RWPE1 (cell line): ENCODE results near the gene MTCH1.

Experiments
- CTCF ChIA-PET: fragments of 350-600 bp; sonication (Branson Sonifier 250); formaldehyde crosslinking; extraction: SDS; loops from one replicate; lab custom pipeline; 2021; lab: Yijun Ruan, JAX
- POLR2A ChIA-PET: fragments of 400-600 bp; formaldehyde crosslinking; extraction: SDS; loops from one replicate; lab custom pipeline; 2020; ENCODE audit warnings: antibody characterized with exemption; ENCODE audit not compliant: low non-redundant PET; lab: Yijun Ruan, JAX
- DNase-seq: peaks from one replicate; pipeline ENCODE4 v3.0.0; 2012; ENCODE audit warnings: low spot score
- H3K27ac ChIP-seq: fragments of 450-650 bp; 2 replicates; pipeline ENCODE4 v1.5.1; 2017
- CTCF ChIP-seq: fragments of 450-650 bp; conservative IDR thresholded peaks from 2 replicates; pipeline ENCODE4 v1.5.1; 2017; ENCODE audit warnings: low read depth, mild to moderate bottlenecking

MTCH1 gene

DNA sequence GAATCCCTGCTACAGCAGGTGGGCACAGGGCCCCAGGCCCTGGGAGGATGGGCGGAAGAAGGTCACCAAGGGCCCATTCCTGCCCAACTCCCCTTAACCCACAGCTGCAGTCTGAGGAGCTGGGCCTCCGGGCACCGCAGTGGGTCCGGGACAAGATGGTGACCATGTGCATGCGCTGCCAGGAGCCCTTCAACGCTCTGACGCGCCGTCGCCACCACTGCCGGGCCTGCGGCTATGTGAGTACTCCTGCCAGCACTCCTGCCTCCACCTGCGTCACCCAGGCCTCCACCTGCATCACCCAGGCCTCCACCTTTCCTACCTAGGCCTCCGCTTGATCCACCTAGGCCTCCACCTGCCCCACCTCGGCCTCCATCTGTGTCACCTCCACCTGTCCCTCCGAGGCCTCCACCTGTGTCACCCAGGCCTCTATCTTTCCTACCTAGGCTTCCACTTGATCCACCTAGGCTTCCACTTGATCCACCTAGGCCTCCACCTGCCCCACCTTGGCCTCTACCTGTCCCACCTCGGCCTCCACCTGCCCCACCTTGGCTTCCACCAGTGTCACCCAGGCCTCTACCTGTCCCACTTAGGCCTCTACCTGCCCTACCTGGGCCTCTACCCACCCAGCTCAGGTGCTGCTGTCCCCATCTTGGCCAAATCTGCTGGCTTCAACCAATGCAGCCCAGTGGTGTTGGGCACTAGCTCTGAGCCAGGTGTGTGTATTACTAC lies 36.3 kb upstream of the MTCH1 start:
- POLR2A ChIA-PET, result no interaction called here
- CTCF ChIA-PET, result interaction anchor here (0.6 to 3.2 kb wide), 8 partner anchors 28 to 188 kb away, joined by 3 to 16 read pairs (median 7); no protein-coding TSS in a partner anchor
- no peak for DNase-seq
- no peak for TF ChIP-seq CTCF
- H3K27ac ChIP-seq, result peak overlapping the region; percentile 84

GRCh38 chr6:37021356-37022129 lies 35.5 kb upstream of the MTCH1 start:
- TF ChIP-seq CTCF, result peak; percentile 45
- peak overlapping the region; percentile 4; the same call in 1 of the 2 replicates for H3K27ac ChIP-seq
- no peak for DNase-seq
- ChIA-PET POLR2A (no interaction called here), CTCF (interaction anchor here (0.6 to 3.2 kb wide), 8 partner anchors 29 to 505 kb away, joined by 3 to 16 read pairs (median 7); no protein-coding TSS in a partner anchor)

GRCh38 chr6:37020812-37021211 lies 34.8 kb upstream of the MTCH1 start:
- no peak for TF ChIP-seq CTCF
- no peak overlapping the region for H3K27ac ChIP-seq
- ChIA-PET POLR2A (interaction anchor here (0.5 kb wide), 1 partner anchor 241 kb away, joined by 3 read pairs; no protein-coding TSS in a partner anchor), CTCF (interaction anchor here (0.6 to 4.2 kb wide), 7 partner anchors 8 to 506 kb away, joined by 3 to 70 read pairs (median 4); no protein-coding TSS in a partner anchor)
- no peak for DNase-seq

DNA sequence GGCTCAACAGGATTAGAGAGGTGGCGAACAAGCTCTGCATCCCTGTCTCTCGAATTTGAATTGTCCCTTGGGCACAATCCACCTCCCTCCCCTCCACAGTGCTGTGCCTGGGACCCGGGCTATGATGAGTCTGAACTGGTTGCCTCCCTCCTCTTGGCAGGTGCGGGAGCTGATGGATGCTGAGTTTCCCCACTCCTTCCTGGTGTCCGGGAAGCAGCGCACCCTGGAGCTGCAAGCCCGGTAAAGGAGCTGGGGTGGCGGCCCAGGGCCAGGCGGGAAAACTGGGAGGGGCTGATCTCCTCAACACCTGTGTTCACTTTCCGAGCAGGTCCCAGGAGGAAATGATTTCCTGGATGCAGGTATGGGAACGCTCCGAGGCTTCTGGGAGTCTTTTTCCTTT lies 34.4 kb upstream of the MTCH1 start:
- ChIA-PET CTCF (interaction anchor here (0.7 to 4.2 kb wide), 6 partner anchors 8 to 260 kb away, joined by 3 to 70 read pairs (median 3); no protein-coding TSS in a partner anchor), POLR2A (interaction anchor here (0.5 kb wide), 1 partner anchor 241 kb away, joined by 3 read pairs; no protein-coding TSS in a partner anchor)
- H3K27ac ChIP-seq, result peak overlapping the region; percentile 43
- no peak for DNase-seq
- no peak for TF ChIP-seq CTCF

GRCh38 chr6:37019065-37019450 lies 33.1 kb upstream of the MTCH1 start:
- DNase-seq, result peak; percentile 64
- ChIA-PET CTCF (interaction anchor here (0.5 to 4.2 kb wide), 19 partner anchors 8 to 207 kb away, joined by 3 to 70 read pairs (median 4); partner anchors contain the start of genes C6orf89 and PIM1), POLR2A (no interaction called here)

More at GRCh38 chr6:37019065-37019450, 33.1 kb upstream of the MTCH1 start:
- H3K27ac ChIP-seq, result peak overlapping the region; percentile 79
- no peak for TF ChIP-seq CTCF
